HepG2 (cell line): ENCODE measurements around the gene TMEM106B. TPM values are rescaled to one million over a fixed set of nuclear protein-coding genes. Genes with fewer than 3 reads are reported as not detected.

ENCODE experiments used
- ATAC-seq: fragments of 200-7000 bp; cut with Tn5 transposase; 3 replicates; pipeline ENCODE4 v1.9.1; 2020; ENCODE audit warnings: mild to moderate bottlenecking, moderate library complexity
- BruUV-seq: library from RNA; stranded (reverse); fragments of 400-500 nt; replicated peaks from 2 replicates; lab custom pipeline; 2021; lab: Mats Ljungman, UMichigan
- CTCF ChIA-PET: fragments of 300-600 bp; formaldehyde crosslinking; extraction: SDS; loops from one replicate; lab custom pipeline; 2021; ENCODE audit warnings: low total read pairs, inconsistent platforms, low intra/inter-chr PET ratio; lab: Yijun Ruan, JAX
- POLR2A ChIA-PET: fragments of 350-600 bp; sonication (Branson Sonifier 250); formaldehyde crosslinking; loops from one replicate; lab custom pipeline; 2020; ENCODE audit warnings: antibody characterized with exemption, inconsistent platforms; lab: Yijun Ruan, JAX
- DNase-seq: peaks from one replicate; pipeline ENCODE4 v3.0.0-alpha.2; 2015; ENCODE audit warnings: low spot score
- FAIRE-seq: peaks from 3 replicates; lab custom pipeline; 2011; peaks lifted over from hg19 to GRCh38; lab: Jason Lieb, UNC
- H2AFZ ChIP-seq: one replicate; pipeline ENCODE4 v1.6.1; 2011; ENCODE audit warnings: low read length, inconsistent platforms
- H3K27ac ChIP-seq: fragments of 300-600 bp; 3 replicates; pipeline ENCODE4 v1.8.0; 2011; ENCODE audit warnings: mixed run types, mild to moderate bottlenecking, mixed read lengths, low read length, inconsistent platforms; ENCODE audit not compliant: insufficient read depth; ENCODE audit errors: extremely low read length
- H3K27me3 ChIP-seq, 2 experiments: fragments of 200-600 bp in 1 of 2; 2 replicates in 1 of 2; 3 replicates in 1 of 2; pipeline versions ENCODE4 v1.6.0 to v1.8.0; 2011; ENCODE audit warnings: low read length in 2 of 2, mild to moderate bottlenecking in 2 of 2, moderate library complexity in 2 of 2, inconsistent platforms in 1 of 2; ENCODE audit not compliant: insufficient read depth in 2 of 2, control insufficient read depth in 1 of 2
- H3K36me3 ChIP-seq, 2 experiments: fragments of 200-600 bp in 1 of 2; replicated peaks in 1 of 2; 2 replicates in 1 of 2; 3 replicates in 1 of 2; pipeline versions ENCODE4 v1.5.1 to v1.8.0; 2011; ENCODE audit warnings: low read length in 2 of 2, inconsistent platforms in 1 of 2; ENCODE audit not compliant: insufficient read depth in 2 of 2, control insufficient read depth in 1 of 2
- H3K4me1 ChIP-seq: 2 replicates; pipeline ENCODE4 v1.5.1; 2012; ENCODE audit warnings: low read length, inconsistent platforms; ENCODE audit not compliant: insufficient read depth
- H3K4me2 ChIP-seq: 2 replicates; pipeline ENCODE4 v1.6.0; 2011; ENCODE audit warnings: low read depth, low read length, inconsistent platforms
- H3K4me3 ChIP-seq, 3 experiments: fragments of 200-600 bp in 1 of 3; sonication (generic), shearing (Covaris generic) in 1 of 3; replicated peaks in 1 of 3; 2 replicates each; pipeline ENCODE4 v1.5.1; 2011 to 2016; ENCODE audit warnings: low read length in 3 of 3, inconsistent platforms in 2 of 3, low read depth in 2 of 3, mild to moderate bottlenecking in 2 of 3, control low read depth in 1 of 3, mixed read lengths in 1 of 3; ENCODE audit not compliant: insufficient read depth in 1 of 3
- H3K79me2 ChIP-seq: one replicate; pipeline ENCODE4 v1.6.1; 2011; ENCODE audit warnings: low read length, inconsistent platforms; ENCODE audit not compliant: insufficient read depth
- H3K9ac ChIP-seq: 2 replicates; pipeline ENCODE4 v1.6.0; 2011; ENCODE audit warnings: mild to moderate bottlenecking, low read depth, low read length, inconsistent platforms; ENCODE audit not compliant: insufficient read depth
- H3K9me3 ChIP-seq: 2 replicates; pipeline ENCODE4 v1.5.1; 2012; ENCODE audit warnings: mild to moderate bottlenecking, low read length
- H4K20me1 ChIP-seq: 2 replicates; pipeline ENCODE4 v1.6.0; 2011; ENCODE audit warnings: inconsistent platforms, mild to moderate bottlenecking, low read length, moderate library complexity; ENCODE audit not compliant: insufficient read depth
- ARNT2 ChIP-seq: sonication (generic); formaldehyde crosslinking; IDR thresholded peaks from 2 replicates; pipeline ENCODE4 v1.8.0; 2022; ENCODE audit warnings: mild to moderate bottlenecking, low read depth, missing genetic modification reagents, moderate library complexity
- CEBPB ChIP-seq: IDR thresholded peaks from 2 replicates; pipeline ENCODE4 v1.6.1; 2011; ENCODE audit warnings: low read depth, low read length, improper control_type of control experiment, borderline replicate concordance
- KAT8 ChIP-seq: IDR thresholded peaks from 2 replicates; pipeline ENCODE4 v1.6.1; 2016; ENCODE audit warnings: missing genetic modification reagents, missing compliant biosample characterization
- MZF1 ChIP-seq: sonication (generic); formaldehyde crosslinking; IDR thresholded peaks from 2 replicates; pipeline ENCODE4 v1.8.1; 2023; ENCODE audit warnings: mild to moderate bottlenecking, missing genetic modification reagents, borderline replicate concordance
- TFDP2 ChIP-seq: sonication (generic); formaldehyde crosslinking; IDR thresholded peaks from 2 replicates; pipeline ENCODE4 v1.4.0; 2020; ENCODE audit warnings: missing genetic modification reagents
- ZFP91 ChIP-seq: sonication (generic); formaldehyde crosslinking; IDR thresholded peaks from 2 replicates; pipeline ENCODE4 v1.9.0; 2022; ENCODE audit warnings: missing genetic modification reagents, mild to moderate bottlenecking, borderline replicate concordance
- ZNF337 ChIP-seq: sonication (generic); formaldehyde crosslinking; IDR thresholded peaks from 2 replicates; pipeline ENCODE4 v1.5.1; 2020; ENCODE audit warnings: missing genetic modification reagents, low read depth, mild to moderate bottlenecking, borderline replicate concordance
- WGBS: methylation state at CpG from one replicate; pipeline ENCODE4 v1.1.6; 2017; ENCODE audit warnings: low lambda C conversion rate; 5-methylcytosine and 5-hydroxymethylcytosine counted together
- in situ Hi-C: cut with HindIII; loops from 2 replicates; pipeline ENCODE4 v1.10.0; 2017; ENCODE audit warnings: low pct_unique_long_range_greater_than_20kb; ENCODE audit not compliant: extremely low pct_ligation_motif_present
- intact Hi-C: fragments of 100-400 bp; cut with micrococcal nuclease; formaldehyde crosslinking; loops from one replicate; pipeline ENCODE4 v1.10.0; 2022; ENCODE audit not compliant: unreplicated experiment
- polyA plus RNA-seq, 8 experiments: library from polyadenylated mRNA; depleted of rRNA in 3 of 8; stranded (reverse) in 7 of 8; unstranded in 1 of 8; fragments of >200 nt; fragmentation: Illumina TruSeq in 4 of 8; extraction: Trizol in 4 of 8; gene quantifications; 2 replicates each; pipeline versions ENCODE4 v1.2.1 to v1.2.3, GENCODE V29; 2011 to 2016; ENCODE audit warnings: low read depth in 4 of 8, missing spikeins in 1 of 8, mixed read lengths in 1 of 8; ENCODE audit not compliant: insufficient read depth in 1 of 8
- total RNA-seq, 5 experiments: library from RNA; depleted of rRNA; stranded (reverse); fragments of >200 nt; fragmentation: Illumina TruSeq; extraction: Trizol; gene quantifications; 2 replicates each; pipeline ENCODE4 v1.2.3, GENCODE V29; 2016; ENCODE audit warnings: low read depth in 1 of 5

The TMEM106B gene
- total and polyA plus RNA-seq, 2 of the 13 experiments (the other 11 are each of a cell fraction or from before 2014, with no cell fraction given) = 16.8 to 25.1 TPM

GRCh38 chr7:12237007-12237406, 25.9 kb downstream of the TMEM106B start:
- H3K9ac ChIP-seq = no peak overlapping the region
- no peak for FAIRE-seq
- H4K20me1 ChIP-seq = no peaks in the 10 kb centered on the region
- ChIA-PET POLR2A (no interaction called here), CTCF (no interaction called here)
- no peaks in the 10 kb centered on the region for H3K9me3 ChIP-seq
- ATAC-seq = no peak
- no peak for DNase-seq
- H3K36me3 ChIP-seq = no peaks in the 10 kb centered on the region
- in situ Hi-C loops (no loop called here), intact Hi-C loops (no loop called here)
- H3K4me1 ChIP-seq = no peaks in the 10 kb centered on the region
- no peak overlapping the region for H3K27ac ChIP-seq
- H3K79me2 ChIP-seq = no peaks in the 10 kb centered on the region
- H2AFZ ChIP-seq = no peak overlapping the region
- H3K4me2 ChIP-seq = no peak overlapping the region
- no peak overlapping the region for H3K4me3 ChIP-seq
- no peaks in the 10 kb centered on the region for H3K27me3 ChIP-seq
- BruUV-seq = no TSS peak
- TF ChIP-seq ZFP91 (CRISPR knock-in tag) = no peak
- TF ChIP-seq KAT8 (CRISPR knock-in tag) = no peak
- no peak for TF ChIP-seq TFDP2 (CRISPR knock-in tag)
- TF ChIP-seq MZF1 = no peak
- peak; percentile 27; the same call in 1 of the 2 replicates for TF ChIP-seq CEBPB
- TF ChIP-seq ZNF337 (CRISPR knock-in tag) = no peak
- TF ChIP-seq ARNT2 = no peak
- WGBS = 98% methylated on average over 1 of the region's 1 CpG
